PC-3 (cell line): ENCODE data around the gene TANK.

Experiments
- EZH2phosphoT487 ChIP-seq: fragments of 300-600 bp; sonication (generic); IDR thresholded peaks from 2 replicates; pipeline ENCODE4 v1.6.1; 2018; ENCODE audit warnings: mild to moderate bottlenecking, antibody characterized with exemption, low read length, borderline replicate concordance
- TF ChIP-seq, protein P1 (sequence below): fragments of 300-600 bp; sonication (generic); conservative IDR thresholded peaks from 2 replicates; pipeline ENCODE4 v1.5.1; 2017; ENCODE audit warnings: antibody characterized with exemption, low read depth, mild to moderate bottlenecking, low read length

DNA sequence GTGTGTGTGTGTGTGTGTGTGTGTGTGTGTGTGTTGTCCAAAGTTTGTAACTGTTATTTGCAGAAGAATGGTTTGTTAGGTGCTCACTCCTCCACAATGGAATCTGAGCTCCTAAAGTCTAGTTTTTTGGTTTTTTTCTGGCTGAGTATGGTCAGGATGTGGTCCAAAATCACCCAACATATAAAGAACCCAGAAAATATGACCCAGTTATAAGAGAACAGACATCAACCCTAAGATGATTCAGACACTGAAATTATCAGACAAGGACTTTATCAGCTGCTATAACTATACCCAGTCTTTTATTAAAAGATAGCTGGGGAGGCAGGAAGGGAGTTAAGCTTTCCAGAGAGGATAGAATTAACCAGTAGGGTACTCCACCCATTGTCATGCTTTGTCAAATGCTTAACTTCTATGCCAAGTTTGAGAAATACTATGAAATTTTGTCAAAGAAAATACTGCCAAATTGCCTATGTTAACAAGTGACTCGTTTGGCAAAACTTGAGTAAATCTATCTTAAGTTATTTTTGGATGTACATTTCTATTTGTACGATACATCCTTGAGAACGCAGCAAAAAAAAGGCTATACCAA, 57.5 kb downstream of the TANK start:
- TF ChIP-seq, protein P1, sequence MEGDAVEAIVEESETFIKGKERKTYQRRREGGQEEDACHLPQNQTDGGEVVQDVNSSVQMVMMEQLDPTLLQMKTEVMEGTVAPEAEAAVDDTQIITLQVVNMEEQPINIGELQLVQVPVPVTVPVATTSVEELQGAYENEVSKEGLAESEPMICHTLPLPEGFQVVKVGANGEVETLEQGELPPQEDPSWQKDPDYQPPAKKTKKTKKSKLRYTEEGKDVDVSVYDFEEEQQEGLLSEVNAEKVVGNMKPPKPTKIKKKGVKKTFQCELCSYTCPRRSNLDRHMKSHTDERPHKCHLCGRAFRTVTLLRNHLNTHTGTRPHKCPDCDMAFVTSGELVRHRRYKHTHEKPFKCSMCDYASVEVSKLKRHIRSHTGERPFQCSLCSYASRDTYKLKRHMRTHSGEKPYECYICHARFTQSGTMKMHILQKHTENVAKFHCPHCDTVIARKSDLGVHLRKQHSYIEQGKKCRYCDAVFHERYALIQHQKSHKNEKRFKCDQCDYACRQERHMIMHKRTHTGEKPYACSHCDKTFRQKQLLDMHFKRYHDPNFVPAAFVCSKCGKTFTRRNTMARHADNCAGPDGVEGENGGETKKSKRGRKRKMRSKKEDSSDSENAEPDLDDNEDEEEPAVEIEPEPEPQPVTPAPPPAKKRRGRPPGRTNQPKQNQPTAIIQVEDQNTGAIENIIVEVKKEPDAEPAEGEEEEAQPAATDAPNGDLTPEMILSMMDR: no peak
- TF ChIP-seq EZH2phosphoT487: no peak
